Endothelial cell of umbilical vein (primary cell): ENCODE results near the gene BCAR1. TPM values are rescaled to one million over a fixed set of nuclear protein-coding genes. Genes with fewer than 3 reads are reported as not detected.

Experiments
- BruUV-seq: library from RNA; stranded (reverse); fragments of 400-500 nt; replicated peaks from 2 replicates; lab custom pipeline; 2021; lab: Mats Ljungman, UMichigan
- CTCF ChIA-PET: fragments of 300-600, 350-600 bp; sonication (Branson Sonifier 250); formaldehyde crosslinking; loops from one replicate; lab custom pipeline; 2021; ENCODE audit warnings: antibody characterized with exemption, inconsistent platforms; lab: Charles Lee
- POLR2A ChIA-PET: fragments of 300-600, 350-600 bp; sonication (Branson Sonifier 250); formaldehyde crosslinking; loops from one replicate; lab custom pipeline; 2021; ENCODE audit warnings: antibody characterized with exemption, inconsistent platforms; lab: Charles Lee
- DNase-seq: peaks from one replicate; pipeline ENCODE4 v3.0.0-alpha.2; 2011; ENCODE audit warnings: low read depth, low spot score
- FAIRE-seq: peaks from 2 replicates; lab custom pipeline; 2011; peaks lifted over from hg19 to GRCh38; lab: Jason Lieb, UNC
- H2AFZ ChIP-seq: 2 replicates; pipeline ENCODE4 v1.6.0; 2012; ENCODE audit warnings: low read depth, low read length, control low read depth, inconsistent platforms
- H3K27ac ChIP-seq: 2 replicates; pipeline ENCODE4 v1.5.1; 2011; ENCODE audit warnings: low read depth, mild to moderate bottlenecking, control low read depth, low read length, moderate library complexity; ENCODE audit not compliant: insufficient read depth
- H3K27me3 ChIP-seq, 2 experiments: 2 replicates each; pipeline versions ENCODE4 v1.6.0 to v1.6.1; 2011; ENCODE audit warnings: low read length in 2 of 2, mixed read lengths in 1 of 2; ENCODE audit not compliant: control insufficient read depth in 2 of 2, insufficient read depth in 2 of 2
- H3K36me3 ChIP-seq, 2 experiments: 2 replicates in 1 of 2; 3 replicates in 1 of 2; pipeline ENCODE4 v1.5.1; 2011; ENCODE audit warnings: low read length in 2 of 2, mild to moderate bottlenecking in 1 of 2, moderate library complexity in 1 of 2; ENCODE audit not compliant: control insufficient read depth in 2 of 2, insufficient read depth in 2 of 2; ENCODE audit errors: extremely low read depth in 1 of 2
- H3K4me1 ChIP-seq: 3 replicates; pipeline ENCODE4 v1.5.1; 2011; ENCODE audit warnings: mild to moderate bottlenecking, low read length; ENCODE audit not compliant: control insufficient read depth, insufficient read depth; ENCODE audit errors: extremely low read depth
- H3K4me2 ChIP-seq: 2 replicates; pipeline ENCODE4 v1.6.1; 2011; ENCODE audit warnings: low read length, control low read depth, mixed read lengths; ENCODE audit not compliant: insufficient read depth
- H3K4me3 ChIP-seq, 3 experiments: fragments of 200-600 bp in 1 of 3; sonication (generic), shearing (Covaris generic) in 1 of 3; replicated peaks in 1 of 3; 2 replicates each; pipeline ENCODE4 v1.5.1; 2011 to 2016; ENCODE audit warnings: control low read depth in 3 of 3, low read length in 3 of 3, mild to moderate bottlenecking in 2 of 3, inconsistent platforms in 1 of 3, low read depth in 1 of 3, moderate library complexity in 1 of 3; ENCODE audit not compliant: insufficient read depth in 1 of 3
- H3K79me2 ChIP-seq: 2 replicates; pipeline ENCODE4 v1.6.0; 2012; ENCODE audit warnings: low read length, inconsistent platforms; ENCODE audit not compliant: control insufficient read depth, insufficient read depth
- H3K9ac ChIP-seq: replicated peaks from 2 replicates; pipeline ENCODE3; 2011; ENCODE audit warnings: low read length, control low read depth; ENCODE audit not compliant: insufficient read depth; ENCODE audit errors: extremely low read depth
- H3K9me1 ChIP-seq: replicated peaks from 3 replicates; pipeline ENCODE4 v1.6.0; 2011; ENCODE audit warnings: mild to moderate bottlenecking, low read length; ENCODE audit not compliant: control insufficient read depth, insufficient read depth; ENCODE audit errors: extremely low read depth
- H3K9me3 ChIP-seq: replicated peaks from 2 replicates; pipeline ENCODE4 v1.5.1; 2012; ENCODE audit warnings: low read length, inconsistent platforms; ENCODE audit not compliant: control insufficient read depth, insufficient read depth
- H4K20me1 ChIP-seq: replicated peaks from 2 replicates; pipeline ENCODE3; 2011; ENCODE audit warnings: mild to moderate bottlenecking, low read length; ENCODE audit not compliant: control insufficient read depth, insufficient read depth; ENCODE audit errors: extremely low read depth
- CTCF ChIP-seq, 2 donors: IDR thresholded peaks; 1 replicate in 1 of 2; 2 replicates in 1 of 2; pipeline ENCODE4 v1.5.1; 2011; ENCODE audit warnings: low read length in 2 of 2, mild to moderate bottlenecking in 2 of 2, moderate library complexity in 2 of 2, control low read depth in 1 of 2, inconsistent platforms in 1 of 2, low read depth in 1 of 2; ENCODE audit not compliant: insufficient read depth in 1 of 2; ENCODE audit errors: extremely low read depth in 1 of 2
- GATA2 ChIP-seq: IDR thresholded peaks from 2 replicates; pipeline ENCODE4 v1.7.0; 2011; ENCODE audit warnings: low read depth, mild to moderate bottlenecking, moderate library complexity, mixed read lengths, low read length; ENCODE audit not compliant: insufficient read length, insufficient read depth
- JUN ChIP-seq: IDR thresholded peaks from 2 replicates; pipeline ENCODE4 v1.6.1; 2011; ENCODE audit warnings: borderline replicate concordance, low read depth; ENCODE audit not compliant: insufficient read length, insufficient read depth
- MYC ChIP-seq: IDR thresholded peaks from one replicate; pipeline ENCODE4 v1.6.1; 2011; ENCODE audit warnings: mild to moderate bottlenecking, low read depth, low read length
- POLR2A ChIP-seq: IDR thresholded peaks from 2 replicates; pipeline ENCODE4 v1.6.1; 2012; ENCODE audit warnings: low read depth, mild to moderate bottlenecking, control low read depth, low read length
- dilution Hi-C: fragments of 300-500 bp; cut with MboI; formaldehyde crosslinking; loops from one replicate; pipeline ENCODE4 v1.15.0; 2019; ENCODE audit warnings: low sequenced_read_pairs; ENCODE audit not compliant: extremely low pct_ligation_motif_present
- intact Hi-C: fragments of 100-400 bp; cut with micrococcal nuclease; formaldehyde crosslinking; loops from one replicate; pipeline ENCODE4 v1.10.0; 2022
- polyA plus RNA-seq, 4 experiments: library from polyadenylated mRNA; depleted of rRNA in 3 of 4; stranded (reverse) in 3 of 4; unstranded in 1 of 4; fragments of >200 nt; gene quantifications; 2 replicates each; pipeline versions ENCODE4 v1.2.1 to v1.2.3, GENCODE V29; 2011 to 2012; ENCODE audit warnings: missing spikeins in 1 of 4
- total RNA-seq: library from RNA; stranded (reverse); gene quantifications from 2 replicates; pipeline ENCODE4 v1.2.3, GENCODE V29; 2021

The BCAR1 gene
- total and polyA plus RNA-seq, 2 donors (not counting 3 experiments of a cell fraction or from before 2014, with no cell fraction given) = 171 to 267 TPM

- Histone ChIP-seq H3K9ac (no peak overlapping the region), H4K20me1 (no peaks in the 10 kb centered on the region), H2AFZ (no peak overlapping the region), H3K4me1 (peaks cover 9% of the 10 kb centered on the region), H3K4me2 (no peak overlapping the region), H3K27me3 (no peaks in the 10 kb centered on the region), H3K79me2 (peaks cover 86% of the 10 kb centered on the region), H3K4me3 (no peak overlapping the region), H3K9me1 (no peaks in the 10 kb centered on the region), H3K27ac (no peak overlapping the region), H3K9me3 (no peaks in the 10 kb centered on the region), H3K36me3 (peaks cover 37 to 77% of the 10 kb centered on the region in 2 experiments)
- no peak for TF ChIP-seq CTCF (IDR thresholded peaks at IDR 0.05; ENCODE audit: extremely low read depth in 1 of 2, insufficient read depth in 1 of 2, low read depth in 1 of 2, low read length in 2 of 2)
- no peak for TF ChIP-seq GATA2
- TF ChIP-seq MYC = no peak
- TF ChIP-seq POLR2A = peak; percentile 15
- no peak for TF ChIP-seq JUN
- intact Hi-C loops = no loop called here
- dilution Hi-C loops = no loop called here
- no TSS peak for BruUV-seq
- CTCF ChIA-PET = interaction anchor here (1.0 to 6.5 kb wide), 6 partner anchors 9 to 166 kb away, joined by 3 to 120 read pairs (median 6); no protein-coding TSS in a partner anchor
- DNase-seq (no peak), FAIRE-seq (no peak)
- POLR2A ChIA-PET = no interaction called here
Measured at GRCh38 chr16:75236736-75237397, 14.6 kb downstream of the BCAR1 start.
